ENCODE measurements around the gene ADORA2A. TPM values are rescaled to one million over a fixed set of nuclear protein-coding genes. Genes with fewer than 3 reads are reported as not detected.

ADORA2A gene
- total and polyA plus RNA-seq, 2 of the 13 experiments (the other 11 are each of a cell fraction or from before 2014, with no cell fraction given) = 3.3 to 5.0 TPM

DNA sequence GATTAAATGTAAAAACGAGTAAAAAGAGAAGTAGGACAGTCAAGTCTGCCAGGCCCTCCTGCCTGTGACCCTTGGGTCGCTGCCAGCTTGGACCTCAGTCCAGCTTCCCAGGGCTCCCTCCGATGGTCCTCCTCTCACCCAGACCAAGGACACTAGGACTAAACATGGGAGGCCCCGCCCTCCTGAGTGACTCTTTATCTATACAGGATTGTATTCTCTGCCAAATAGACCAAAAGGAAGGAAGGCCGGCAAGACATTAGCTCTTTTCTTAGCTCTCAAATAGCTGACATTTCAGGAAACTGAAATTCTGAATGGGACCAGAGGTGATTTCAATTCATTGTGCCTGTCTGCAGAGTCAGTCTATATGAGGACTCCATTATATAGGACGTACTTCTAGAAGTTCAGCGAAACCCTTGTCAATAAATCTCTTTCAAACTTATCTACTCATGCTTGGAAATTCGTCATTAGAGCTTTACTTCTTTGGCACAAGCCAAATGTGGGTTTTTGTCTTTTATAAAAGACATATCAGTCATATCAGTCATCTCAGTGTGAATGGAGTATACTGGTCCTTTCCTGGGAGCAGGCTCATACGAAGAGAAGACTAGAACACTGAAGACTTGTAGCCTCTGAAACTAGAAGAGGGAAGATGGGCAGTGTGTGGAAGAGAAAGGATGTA is 28.5 kb downstream of the ADORA2A start (continued):
- TF ChIP-seq, protein P1, sequence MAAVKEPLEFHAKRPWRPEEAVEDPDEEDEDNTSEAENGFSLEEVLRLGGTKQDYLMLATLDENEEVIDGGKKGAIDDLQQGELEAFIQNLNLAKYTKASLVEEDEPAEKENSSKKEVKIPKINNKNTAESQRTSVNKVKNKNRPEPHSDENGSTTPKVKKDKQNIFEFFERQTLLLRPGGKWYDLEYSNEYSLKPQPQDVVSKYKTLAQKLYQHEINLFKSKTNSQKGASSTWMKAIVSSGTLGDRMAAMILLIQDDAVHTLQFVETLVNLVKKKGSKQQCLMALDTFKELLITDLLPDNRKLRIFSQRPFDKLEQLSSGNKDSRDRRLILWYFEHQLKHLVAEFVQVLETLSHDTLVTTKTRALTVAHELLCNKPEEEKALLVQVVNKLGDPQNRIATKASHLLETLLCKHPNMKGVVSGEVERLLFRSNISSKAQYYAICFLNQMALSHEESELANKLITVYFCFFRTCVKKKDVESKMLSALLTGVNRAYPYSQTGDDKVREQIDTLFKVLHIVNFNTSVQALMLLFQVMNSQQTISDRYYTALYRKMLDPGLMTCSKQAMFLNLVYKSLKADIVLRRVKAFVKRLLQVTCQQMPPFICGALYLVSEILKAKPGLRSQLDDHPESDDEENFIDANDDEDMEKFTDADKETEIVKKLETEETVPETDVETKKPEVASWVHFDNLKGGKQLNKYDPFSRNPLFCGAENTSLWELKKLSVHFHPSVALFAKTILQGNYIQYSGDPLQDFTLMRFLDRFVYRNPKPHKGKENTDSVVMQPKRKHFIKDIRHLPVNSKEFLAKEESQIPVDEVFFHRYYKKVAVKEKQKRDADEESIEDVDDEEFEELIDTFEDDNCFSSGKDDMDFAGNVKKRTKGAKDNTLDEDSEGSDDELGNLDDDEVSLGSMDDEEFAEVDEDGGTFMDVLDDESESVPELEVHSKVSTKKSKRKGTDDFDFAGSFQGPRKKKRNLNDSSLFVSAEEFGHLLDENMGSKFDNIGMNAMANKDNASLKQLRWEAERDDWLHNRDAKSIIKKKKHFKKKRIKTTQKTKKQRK (IDR thresholded peaks at IDR 0.05; ENCODE audit: low read length) = no peak
- TF ChIP-seq, protein P2, sequence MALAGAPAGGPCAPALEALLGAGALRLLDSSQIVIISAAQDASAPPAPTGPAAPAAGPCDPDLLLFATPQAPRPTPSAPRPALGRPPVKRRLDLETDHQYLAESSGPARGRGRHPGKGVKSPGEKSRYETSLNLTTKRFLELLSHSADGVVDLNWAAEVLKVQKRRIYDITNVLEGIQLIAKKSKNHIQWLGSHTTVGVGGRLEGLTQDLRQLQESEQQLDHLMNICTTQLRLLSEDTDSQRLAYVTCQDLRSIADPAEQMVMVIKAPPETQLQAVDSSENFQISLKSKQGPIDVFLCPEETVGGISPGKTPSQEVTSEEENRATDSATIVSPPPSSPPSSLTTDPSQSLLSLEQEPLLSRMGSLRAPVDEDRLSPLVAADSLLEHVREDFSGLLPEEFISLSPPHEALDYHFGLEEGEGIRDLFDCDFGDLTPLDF (CRISPR knock-in tag; IDR thresholded peaks at IDR 0.05) = no peak
- TF ChIP-seq TMF1 (CRISPR knock-in tag; IDR thresholded peaks at IDR 0.05; ENCODE audit: low read depth) = no peak
- TF ChIP-seq, protein P3, sequence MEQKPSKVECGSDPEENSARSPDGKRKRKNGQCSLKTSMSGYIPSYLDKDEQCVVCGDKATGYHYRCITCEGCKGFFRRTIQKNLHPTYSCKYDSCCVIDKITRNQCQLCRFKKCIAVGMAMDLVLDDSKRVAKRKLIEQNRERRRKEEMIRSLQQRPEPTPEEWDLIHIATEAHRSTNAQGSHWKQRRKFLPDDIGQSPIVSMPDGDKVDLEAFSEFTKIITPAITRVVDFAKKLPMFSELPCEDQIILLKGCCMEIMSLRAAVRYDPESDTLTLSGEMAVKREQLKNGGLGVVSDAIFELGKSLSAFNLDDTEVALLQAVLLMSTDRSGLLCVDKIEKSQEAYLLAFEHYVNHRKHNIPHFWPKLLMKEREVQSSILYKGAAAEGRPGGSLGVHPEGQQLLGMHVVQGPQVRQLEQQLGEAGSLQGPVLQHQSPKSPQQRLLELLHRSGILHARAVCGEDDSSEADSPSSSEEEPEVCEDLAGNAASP (CRISPR knock-in tag; IDR thresholded peaks at IDR 0.05; ENCODE audit: borderline replicate concordance) = no peak
- no peak for TF ChIP-seq MEF2D (CRISPR knock-in tag; IDR thresholded peaks at IDR 0.05)
- TF ChIP-seq PCBP1 (IDR thresholded peaks at IDR 0.05; ENCODE audit: borderline replicate concordance, low read depth, low read length) = no peak
- TF ChIP-seq, protein P4, sequence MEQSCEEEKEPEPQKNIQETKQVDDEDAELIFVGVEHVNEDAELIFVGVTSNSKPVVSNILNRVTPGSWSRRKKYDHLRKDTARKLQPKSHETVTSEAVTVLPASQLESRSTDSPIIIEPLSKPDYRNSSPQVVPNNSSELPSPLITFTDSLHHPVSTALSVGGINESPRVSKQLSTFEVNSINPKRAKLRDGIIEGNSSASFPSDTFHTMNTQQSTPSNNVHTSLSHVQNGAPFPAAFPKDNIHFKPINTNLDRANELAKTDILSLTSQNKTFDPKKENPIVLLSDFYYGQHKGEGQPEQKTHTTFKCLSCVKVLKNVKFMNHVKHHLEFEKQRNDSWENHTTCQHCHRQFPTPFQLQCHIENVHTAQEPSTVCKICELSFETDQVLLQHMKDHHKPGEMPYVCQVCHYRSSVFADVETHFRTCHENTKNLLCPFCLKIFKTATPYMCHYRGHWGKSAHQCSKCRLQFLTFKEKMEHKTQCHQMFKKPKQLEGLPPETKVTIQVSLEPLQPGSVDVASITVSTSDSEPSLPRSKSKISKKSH (CRISPR knock-in tag; IDR thresholded peaks at IDR 0.05; ENCODE audit: borderline replicate concordance) = no peak
- TF ChIP-seq KDM6A (CRISPR knock-in tag; IDR thresholded peaks at IDR 0.05; ENCODE audit: low read depth) = no peak
- TF ChIP-seq SIX1 (CRISPR knock-in tag; IDR thresholded peaks at IDR 0.05; ENCODE audit: borderline replicate concordance) = no peak
- no peak for TF ChIP-seq HES4 (CRISPR knock-in tag; IDR thresholded peaks at IDR 0.05; ENCODE audit: borderline replicate concordance)
- no peak for TF ChIP-seq SCMH1 (CRISPR knock-in tag; IDR thresholded peaks at IDR 0.05; ENCODE audit: borderline replicate concordance)
- TF ChIP-seq ZNF572 (CRISPR knock-in tag; IDR thresholded peaks at IDR 0.05) = no peak
- no peak for TF ChIP-seq CENPX (CRISPR knock-in tag; IDR thresholded peaks at IDR 0.05)
- TF ChIP-seq HNRNPLL (IDR thresholded peaks at IDR 0.05; ENCODE audit: low read depth, low read length, poor library complexity, severe bottlenecking) = no peak
- TF ChIP-seq ZNF331 (CRISPR knock-in tag; IDR thresholded peaks at IDR 0.05) = no peak
- no peak for TF ChIP-seq THAP11 (CRISPR knock-in tag; IDR thresholded peaks at IDR 0.05)
- TF ChIP-seq, protein P5, sequence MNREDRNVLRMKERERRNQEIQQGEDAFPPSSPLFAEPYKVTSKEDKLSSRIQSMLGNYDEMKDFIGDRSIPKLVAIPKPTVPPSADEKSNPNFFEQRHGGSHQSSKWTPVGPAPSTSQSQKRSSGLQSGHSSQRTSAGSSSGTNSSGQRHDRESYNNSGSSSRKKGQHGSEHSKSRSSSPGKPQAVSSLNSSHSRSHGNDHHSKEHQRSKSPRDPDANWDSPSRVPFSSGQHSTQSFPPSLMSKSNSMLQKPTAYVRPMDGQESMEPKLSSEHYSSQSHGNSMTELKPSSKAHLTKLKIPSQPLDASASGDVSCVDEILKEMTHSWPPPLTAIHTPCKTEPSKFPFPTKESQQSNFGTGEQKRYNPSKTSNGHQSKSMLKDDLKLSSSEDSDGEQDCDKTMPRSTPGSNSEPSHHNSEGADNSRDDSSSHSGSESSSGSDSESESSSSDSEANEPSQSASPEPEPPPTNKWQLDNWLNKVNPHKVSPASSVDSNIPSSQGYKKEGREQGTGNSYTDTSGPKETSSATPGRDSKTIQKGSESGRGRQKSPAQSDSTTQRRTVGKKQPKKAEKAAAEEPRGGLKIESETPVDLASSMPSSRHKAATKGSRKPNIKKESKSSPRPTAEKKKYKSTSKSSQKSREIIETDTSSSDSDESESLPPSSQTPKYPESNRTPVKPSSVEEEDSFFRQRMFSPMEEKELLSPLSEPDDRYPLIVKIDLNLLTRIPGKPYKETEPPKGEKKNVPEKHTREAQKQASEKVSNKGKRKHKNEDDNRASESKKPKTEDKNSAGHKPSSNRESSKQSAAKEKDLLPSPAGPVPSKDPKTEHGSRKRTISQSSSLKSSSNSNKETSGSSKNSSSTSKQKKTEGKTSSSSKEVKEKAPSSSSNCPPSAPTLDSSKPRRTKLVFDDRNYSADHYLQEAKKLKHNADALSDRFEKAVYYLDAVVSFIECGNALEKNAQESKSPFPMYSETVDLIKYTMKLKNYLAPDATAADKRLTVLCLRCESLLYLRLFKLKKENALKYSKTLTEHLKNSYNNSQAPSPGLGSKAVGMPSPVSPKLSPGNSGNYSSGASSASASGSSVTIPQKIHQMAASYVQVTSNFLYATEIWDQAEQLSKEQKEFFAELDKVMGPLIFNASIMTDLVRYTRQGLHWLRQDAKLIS (CRISPR knock-in tag; IDR thresholded peaks at IDR 0.05) = no peak

All from HepG2 (cell line).